ENCODE data around the gene CCDC9.
"Not testable (repeated sequence)": the region's sequence is repeated elsewhere in the genome, so short reads cannot be mapped to it uniquely, and the experiment has no call there.

Gene CCDC9

DNA sequence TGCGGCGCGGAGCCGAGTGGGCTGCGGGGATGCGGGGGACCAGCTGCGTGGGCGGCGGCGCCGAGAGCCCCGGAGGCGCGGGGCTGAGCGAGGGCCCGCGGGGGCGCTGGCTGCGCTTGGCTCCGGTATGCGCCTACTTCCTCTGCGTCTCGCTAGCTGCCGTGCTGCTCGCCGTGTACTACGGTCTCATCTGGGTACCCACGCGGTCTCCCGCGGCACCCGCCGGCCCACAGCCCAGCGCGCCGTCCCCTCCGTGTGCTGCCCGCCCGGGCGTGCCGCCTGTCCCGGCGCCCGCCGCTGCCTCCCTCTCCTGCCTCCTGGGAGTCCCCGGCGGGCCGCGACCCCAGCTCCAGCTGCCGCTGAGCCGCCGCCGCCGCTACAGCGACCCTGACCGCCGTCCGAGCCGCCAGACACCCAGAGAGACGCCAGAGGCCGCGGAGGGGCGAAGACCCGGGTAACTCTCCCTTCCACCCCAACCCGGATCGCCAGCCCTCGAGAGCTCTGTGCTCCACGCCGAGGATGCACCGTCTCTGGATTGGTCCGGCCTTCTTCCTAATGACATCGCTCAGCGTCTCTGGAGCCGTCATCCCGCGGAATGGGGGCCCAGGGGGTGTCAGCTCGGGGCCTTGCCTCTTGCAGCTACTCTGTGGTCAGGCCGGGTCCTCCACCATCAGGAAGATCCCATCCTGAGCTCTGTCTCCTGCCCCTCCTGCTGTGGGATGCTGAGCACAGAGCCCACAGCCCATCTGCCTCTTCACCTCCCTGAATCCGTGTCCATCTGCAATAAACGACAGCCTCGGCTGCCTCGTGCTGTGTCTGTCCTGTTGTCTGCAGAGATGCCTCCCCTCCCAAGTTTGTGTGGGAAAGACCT lies 18.8 kb downstream of the CCDC9 start:
- Histone ChIP-seq H3K27ac (peak overlapping the region; percentile 89 to 99), H3K36me3 (peaks cover 12 to 19% (median 19%) of the 10 kb centered on the region in 3 donors), H3K27me3 (no peaks in the 10 kb centered on the region), H3K4me3 (peak overlapping the region; percentile 76 to 98), H3K4me1 (peaks cover 0 to 62% (median 44%) of the 10 kb centered on the region in 4 donors), H3K9me3 (no peaks in the 10 kb centered on the region)
- TF ChIP-seq, protein P1, sequence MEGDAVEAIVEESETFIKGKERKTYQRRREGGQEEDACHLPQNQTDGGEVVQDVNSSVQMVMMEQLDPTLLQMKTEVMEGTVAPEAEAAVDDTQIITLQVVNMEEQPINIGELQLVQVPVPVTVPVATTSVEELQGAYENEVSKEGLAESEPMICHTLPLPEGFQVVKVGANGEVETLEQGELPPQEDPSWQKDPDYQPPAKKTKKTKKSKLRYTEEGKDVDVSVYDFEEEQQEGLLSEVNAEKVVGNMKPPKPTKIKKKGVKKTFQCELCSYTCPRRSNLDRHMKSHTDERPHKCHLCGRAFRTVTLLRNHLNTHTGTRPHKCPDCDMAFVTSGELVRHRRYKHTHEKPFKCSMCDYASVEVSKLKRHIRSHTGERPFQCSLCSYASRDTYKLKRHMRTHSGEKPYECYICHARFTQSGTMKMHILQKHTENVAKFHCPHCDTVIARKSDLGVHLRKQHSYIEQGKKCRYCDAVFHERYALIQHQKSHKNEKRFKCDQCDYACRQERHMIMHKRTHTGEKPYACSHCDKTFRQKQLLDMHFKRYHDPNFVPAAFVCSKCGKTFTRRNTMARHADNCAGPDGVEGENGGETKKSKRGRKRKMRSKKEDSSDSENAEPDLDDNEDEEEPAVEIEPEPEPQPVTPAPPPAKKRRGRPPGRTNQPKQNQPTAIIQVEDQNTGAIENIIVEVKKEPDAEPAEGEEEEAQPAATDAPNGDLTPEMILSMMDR (IDR thresholded peaks at IDR 0.05) = no peak
- DNase-seq = peak; percentile 48 to 80
- intact Hi-C loops (cut with DNase I; ENCODE audit: low total_unique reads) = no loop called here

DNA sequence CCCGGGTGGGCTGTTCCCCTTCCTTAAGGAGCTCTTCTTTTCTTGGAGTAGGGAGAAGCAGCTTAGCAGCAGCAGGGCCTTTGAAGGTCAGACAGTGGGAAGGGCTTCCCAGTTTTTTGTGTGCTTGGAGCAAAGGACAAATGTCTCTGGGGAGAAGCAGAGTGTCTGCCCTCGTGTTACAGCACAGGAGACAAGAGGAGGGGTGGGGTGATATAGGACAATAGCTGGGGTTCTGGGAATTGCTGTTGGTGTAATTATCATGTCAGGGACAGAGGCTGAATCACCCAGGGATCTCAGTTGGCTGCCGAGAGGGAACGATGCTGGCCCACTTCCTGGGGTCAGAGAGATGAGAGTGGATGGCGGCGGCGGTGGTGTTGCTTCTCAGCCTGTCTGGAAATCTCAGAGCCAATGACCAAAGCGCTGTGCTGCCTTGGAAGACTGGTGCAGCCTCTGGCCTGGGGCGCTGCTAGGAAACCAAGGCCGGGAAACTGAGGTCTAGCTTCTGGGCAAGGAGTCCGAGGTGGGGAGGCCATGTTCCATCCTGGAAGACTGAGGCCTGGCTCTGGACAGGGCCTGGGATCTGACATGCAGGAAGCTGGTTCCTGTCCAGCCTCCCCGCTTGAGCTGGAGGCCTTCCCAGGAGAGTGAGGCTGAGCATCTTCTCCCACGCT lies 19.6 kb downstream of the CCDC9 start:
- intact Hi-C loops (cut with DNase I; ENCODE audit: low total_unique reads) = no loop called here
- H3K4me1 ChIP-seq = peaks cover 0 to 70% (median 45%) of the 10 kb centered on the region in 4 donors
- no peaks in the 10 kb centered on the region for H3K27me3 ChIP-seq
- TF ChIP-seq, protein P1 (IDR thresholded peaks at IDR 0.05) = no peak
- peak overlapping the region; percentile 89 to 99 for H3K27ac ChIP-seq
- peaks cover 4 to 11% (median 11%) of the 10 kb centered on the region in 3 donors for H3K36me3 ChIP-seq
- no peaks in the 10 kb centered on the region for H3K9me3 ChIP-seq
- peak overlapping the region; percentile 76 to 98 for H3K4me3 ChIP-seq
- peak; percentile 72 to 83 for DNase-seq

DNA sequence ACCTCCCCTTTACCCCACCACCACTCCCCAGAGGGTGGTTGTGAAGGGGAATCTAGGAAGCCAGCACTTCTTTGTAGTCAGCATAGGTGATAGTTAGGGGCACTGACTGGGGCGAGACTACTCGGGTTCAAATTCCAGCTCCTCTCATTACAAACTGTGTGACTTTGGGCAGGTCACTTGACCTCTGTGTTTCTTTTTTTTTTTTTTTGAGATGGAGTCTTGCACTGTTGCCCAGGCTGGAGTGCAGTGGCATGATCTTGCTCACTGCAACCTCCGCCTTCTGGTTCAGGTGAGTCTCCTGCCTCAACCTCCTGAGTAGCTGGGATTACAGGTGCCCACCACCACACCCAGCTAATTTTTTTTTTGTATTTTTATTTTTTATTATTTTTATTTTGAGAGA lies 20.2 kb downstream of the CCDC9 start:
- peak overlapping the region; percentile 89 to 99 for H3K27ac ChIP-seq
- H3K36me3 ChIP-seq; intact Hi-C loops (cut with DNase I; ENCODE audit: low total_unique reads); DNase-seq; H3K9me3 ChIP-seq; H3K27me3 ChIP-seq: not testable (repeated sequence)
- H3K4me3 ChIP-seq = peak overlapping the region in 1 of 2 donors; percentile 10
- peaks cover 0 to 76% (median 45%) of the 10 kb centered on the region in 4 donors for H3K4me1 ChIP-seq

DNA sequence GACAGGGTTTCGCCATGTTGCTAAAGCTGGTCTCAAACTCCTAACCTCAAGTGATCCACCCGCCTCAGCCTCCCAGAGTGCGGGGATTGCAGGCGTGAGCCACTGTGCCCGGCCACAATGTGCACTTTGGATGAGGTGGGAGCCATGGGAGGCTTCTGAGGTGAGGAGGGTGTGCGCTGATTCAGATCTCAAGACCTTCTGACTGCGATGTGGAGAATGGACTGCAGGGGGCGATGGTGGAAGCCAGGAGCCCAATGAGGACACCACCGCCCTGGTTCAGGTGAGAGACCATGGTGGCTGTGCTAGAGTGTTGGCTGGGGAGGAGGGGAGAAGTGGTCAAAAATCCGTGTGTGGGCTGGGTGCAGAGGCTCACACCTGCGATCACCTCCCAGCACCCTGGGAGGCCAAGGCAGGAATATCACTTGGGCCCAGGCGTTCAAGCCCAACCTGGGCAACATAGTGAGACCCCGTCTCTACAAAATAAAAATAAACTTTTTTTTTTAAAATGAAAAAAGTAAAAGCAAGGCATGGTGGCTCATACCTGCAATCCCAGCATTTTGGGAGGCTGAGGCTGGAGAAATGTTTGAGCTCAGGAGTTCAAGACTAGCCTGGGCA lies 24.0 kb downstream of the CCDC9 start:
- Histone ChIP-seq H3K9me3 (no peaks in the 10 kb centered on the region), H3K4me1 (peaks cover 0 to 80% (median 43%) of the 10 kb centered on the region in 4 donors), H3K27me3 (no peaks in the 10 kb centered on the region), H3K27ac (peak overlapping the region; percentile 30 to 89), H3K36me3 (no peaks in the 10 kb centered on the region), H3K4me3 (no peak overlapping the region)
- no peak for DNase-seq
- TF ChIP-seq, protein P1 (IDR thresholded peaks at IDR 0.05) = peak in 1 of 2 experiments; percentile 15
- intact Hi-C loops (cut with DNase I; ENCODE audit: low total_unique reads) = loop anchor here (10.0 kb wide), 1 partner anchor 425 kb away; no protein-coding TSS in a partner anchor

DNA sequence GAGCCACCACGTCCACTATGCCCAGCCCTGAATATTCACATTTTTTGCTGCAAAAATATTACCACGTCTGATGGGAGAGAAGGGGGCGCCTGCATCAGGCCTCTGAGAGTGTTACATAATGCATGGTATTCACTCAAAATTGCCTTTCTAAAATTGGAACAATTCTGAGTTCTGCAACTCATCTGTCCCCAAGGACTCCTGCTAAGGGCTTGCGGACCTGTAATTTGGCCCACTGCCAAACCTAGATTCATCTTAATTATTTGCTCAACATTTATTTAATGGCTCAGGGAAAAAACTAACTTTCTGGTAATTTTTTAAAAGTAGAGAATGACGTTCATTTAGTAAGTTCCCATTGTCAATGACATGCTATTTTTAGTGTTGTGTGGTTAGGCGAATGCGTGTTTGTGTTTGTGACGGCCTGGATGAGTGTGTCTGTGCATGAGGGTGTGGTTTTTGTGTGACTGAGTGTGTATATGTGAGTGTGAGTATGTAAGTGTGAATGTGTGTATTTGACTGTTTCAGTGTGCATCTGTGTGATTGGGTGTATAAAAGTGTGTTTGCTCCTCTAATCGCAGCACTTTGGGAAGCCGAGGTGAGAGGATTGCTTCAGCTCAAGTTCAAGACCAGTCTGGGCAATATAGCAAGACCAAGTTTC lies 27.2 kb downstream of the CCDC9 start:
- Histone ChIP-seq H3K9me3 (no peaks in the 10 kb centered on the region), H3K27ac (peak overlapping the region in 1 of 2 donors; percentile 26), H3K4me1 (peaks cover 0 to 49% (median 19%) of the 10 kb centered on the region in 4 donors), H3K4me3 (no peak overlapping the region), H3K27me3 (no peaks in the 10 kb centered on the region), H3K36me3 (no peaks in the 10 kb centered on the region)
- no peak for DNase-seq
- TF ChIP-seq, protein P1 (IDR thresholded peaks at IDR 0.05) = no peak
- intact Hi-C loops (cut with DNase I; ENCODE audit: low total_unique reads) = loop anchor here (10.0 kb wide), 1 partner anchor 421 kb away; no protein-coding TSS in a partner anchor
